HCEC 1CT (cell line): Measurements from ENCODE around the gene AKAP7.
"Not testable (repeated sequence)": the region's sequence is repeated elsewhere in the genome, so short reads cannot be mapped to it uniquely, and the experiment has no call there.

ENCODE experiments used
- DNase-seq: peaks from one replicate; pipeline ENCODE4 v3.0.0-alpha.2; 2017

AKAP7 gene

GRCh38 chr6:131135244-131136020, at the start of gene AKAP7:
AKAP7 (plus strand) TSS chr6:131135467; CDS start chr6:131135764, 297 bp downstream.
- DNase-seq: peak; percentile 58

- DNase-seq: not testable (repeated sequence)
Measured at GRCh38 chr6:131090339-131090738, 44.9 kb upstream of the AKAP7 start.

GRCh38 chr6:131091944-131092343, 43.3 kb upstream of the AKAP7 start:
- not testable (repeated sequence) for DNase-seq

GRCh38 chr6:131093334-131093733, 41.9 kb upstream of the AKAP7 start:
- no peak for DNase-seq

GRCh38 chr6:131096786-131097185, 38.5 kb upstream of the AKAP7 start:
- no peak for DNase-seq

- DNase-seq: peak; percentile 18
Measured at GRCh38 chr6:131101911-131102680, 33.2 kb upstream of the AKAP7 start.

GRCh38 chr6:131103296-131103695, 32.0 kb upstream of the AKAP7 start:
- DNase-seq: no peak

GRCh38 chr6:131103901-131104300, 31.4 kb upstream of the AKAP7 start:
- DNase-seq: no peak

GRCh38 chr6:131107151-131107550, 28.1 kb upstream of the AKAP7 start:
- DNase-seq: peak; percentile 42

GRCh38 chr6:131112249-131112648, 23.0 kb upstream of the AKAP7 start:
- DNase-seq: no peak

- DNase-seq: no peak
Measured at GRCh38 chr6:131115651-131116050, 19.6 kb upstream of the AKAP7 start.

- DNase-seq: no peak
Measured at GRCh38 chr6:131116321-131116720, 18.9 kb upstream of the AKAP7 start.

- DNase-seq: peak; percentile 57
Measured at GRCh38 chr6:131116755-131117360, 18.4 kb upstream of the AKAP7 start.

- no peak for DNase-seq
Measured at GRCh38 chr6:131117878-131118277, 17.4 kb upstream of the AKAP7 start.

GRCh38 chr6:131122007-131122406, 13.3 kb upstream of the AKAP7 start:
- DNase-seq: peak; percentile 32

- DNase-seq: no peak
Measured at GRCh38 chr6:131122516-131122915, 12.8 kb upstream of the AKAP7 start.

- no peak for DNase-seq
Measured at GRCh38 chr6:131124336-131125071, 10.8 kb upstream of the AKAP7 start.

- DNase-seq: peak; percentile 55
Measured at GRCh38 chr6:131125431-131125830, 9.8 kb upstream of the AKAP7 start.

- DNase-seq: no peak
Measured at GRCh38 chr6:131129689-131130553, 5.3 kb upstream of the AKAP7 start.

GRCh38 chr6:131130554-131130940, 4.7 kb upstream of the AKAP7 start:
- DNase-seq: no peak

- DNase-seq: no peak
Measured at GRCh38 chr6:131132360-131132759, 2.9 kb upstream of the AKAP7 start.
